ENCODE data around the gene SEMA3A. TPM values are rescaled to one million over a fixed set of nuclear protein-coding genes. Genes with fewer than 3 reads are reported as not detected.
A peak's percentile ranks its signal among the peaks of the same experiment; 100 is the strongest.

The SEMA3A gene
- total RNA-seq, 1 experiment from 2014 or later, result 43.3 TPM

DNA sequence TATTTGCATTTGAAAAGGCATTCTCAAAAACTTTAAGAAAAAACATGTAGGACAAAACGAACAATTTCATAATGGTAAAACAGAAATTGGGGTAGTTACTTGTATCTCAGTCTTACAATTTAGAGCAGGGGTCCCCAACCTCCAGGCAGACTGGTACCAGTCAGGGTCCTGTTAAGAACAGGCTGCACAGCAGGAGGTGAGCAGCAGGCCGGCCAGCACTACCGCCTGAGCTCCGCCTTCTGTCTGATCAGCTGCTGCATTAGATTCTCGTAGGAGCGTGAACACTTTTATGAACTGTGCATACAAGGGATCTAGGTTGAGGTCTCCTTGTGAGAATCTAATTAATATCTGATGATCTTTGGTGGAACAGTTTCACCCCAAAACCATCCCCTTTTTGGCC, 77.3 kb downstream of the SEMA3A start:
- ATAC-seq, result no peak
- no TSS peak for BruUV-seq (replicated peaks)
- Histone ChIP-seq H3K4me3 (ENCODE audit: low read depth in 2 of 2, low read length in 2 of 2) (no peak overlapping the region), H3K4me1 (ENCODE audit: control insufficient read depth, insufficient read depth, low read length) (peaks cover 14% of the 10 kb centered on the region), H3K9me3 (ENCODE audit: control insufficient read depth, insufficient read depth, low read depth, low read length) (no peaks in the 10 kb centered on the region), H3K27ac (ENCODE audit: low read length) (no peak overlapping the region), H3K27me3 (ENCODE audit: control insufficient read depth, insufficient read depth, low read length) (no peaks in the 10 kb centered on the region), H3K36me3 (ENCODE audit: control insufficient read depth, insufficient read depth, low read length) (no peaks in the 10 kb centered on the region)
- intact Hi-C loops (cut with micrococcal nuclease; ENCODE audit: unreplicated experiment), result no loop called here
- in situ Hi-C loops (cut with HindIII; ENCODE audit: low pct_unique_long_range_greater_than_20kb, low sequenced_read_pairs), result no loop called here
- POLR2A ChIA-PET, result no interaction called here
- CTCF ChIA-PET, result no interaction called here
- DNase-seq (ENCODE audit: low read depth, low spot score), result no peak
- TF ChIP-seq CTCF (IDR thresholded peaks at IDR 0.05) (no peak), SIN3A (IDR thresholded peaks at IDR 0.05; ENCODE audit: borderline replicate concordance, insufficient read depth, low read depth, low read length) (no peak), REST (IDR thresholded peaks at IDR 0.05; ENCODE audit: insufficient read depth in 1 of 2, low read depth in 2 of 2, low read length in 1 of 2) (no peak), TCF7L2 (IDR thresholded peaks at IDR 0.05; ENCODE audit: low read depth, low read length) (no peak)

DNA sequence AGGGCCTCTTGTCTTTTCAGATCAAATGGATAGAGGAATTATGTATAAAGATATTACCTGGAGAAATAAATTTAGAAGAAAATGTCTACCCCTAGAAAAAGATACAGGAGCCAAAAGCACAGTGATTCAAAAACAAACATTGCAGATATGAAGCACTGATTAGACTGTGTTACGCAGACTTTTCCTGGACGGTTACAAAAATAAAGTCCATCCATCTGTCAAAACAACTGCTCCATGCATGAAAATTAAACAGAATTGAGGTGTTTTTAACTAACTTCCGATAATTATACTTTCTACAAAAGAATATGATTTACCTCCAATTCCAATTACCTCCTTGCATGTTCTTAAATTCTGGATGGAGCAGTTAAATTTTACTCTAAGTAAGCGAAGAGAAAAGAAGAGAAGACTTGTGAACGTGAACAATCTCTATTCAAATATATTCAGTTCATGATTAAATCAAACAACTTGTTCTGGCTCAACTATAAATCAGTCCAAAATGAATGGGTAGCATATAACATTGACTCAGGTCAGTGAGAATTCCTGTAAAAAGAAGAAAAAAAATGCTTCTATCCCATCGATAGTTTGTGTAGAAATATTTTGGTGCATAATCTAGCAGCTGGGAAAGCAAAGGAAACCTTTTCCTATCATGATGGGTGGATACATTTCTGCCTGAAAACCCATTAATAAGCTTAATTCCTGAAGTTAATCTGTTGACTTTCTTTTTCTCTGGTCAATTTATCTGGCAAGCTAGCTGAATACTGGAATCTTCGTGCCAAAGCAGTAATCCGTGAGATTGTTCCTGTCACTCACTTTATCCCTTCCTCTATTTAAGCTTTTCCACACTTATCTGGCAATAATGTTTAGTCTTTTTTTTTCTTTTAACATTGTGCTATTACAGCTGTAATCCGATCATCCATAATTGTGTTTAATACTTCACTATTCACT, 80.4 kb downstream of the SEMA3A start:
- in situ Hi-C loops (cut with HindIII; ENCODE audit: low pct_unique_long_range_greater_than_20kb, low sequenced_read_pairs) (no loop called here), intact Hi-C loops (cut with micrococcal nuclease; ENCODE audit: unreplicated experiment) (no loop called here)
- no peaks in the 10 kb centered on the region; the same call in 1 of the 2 replicates for H3K36me3 ChIP-seq (ENCODE audit: control insufficient read depth, insufficient read depth, low read length)
- H3K4me1 ChIP-seq (ENCODE audit: control insufficient read depth, insufficient read depth, low read length), result peaks cover 14% of the 10 kb centered on the region
- DNase-seq (ENCODE audit: low read depth, low spot score), result no peak
- H3K4me3 ChIP-seq (ENCODE audit: low read depth in 2 of 2, low read length in 2 of 2), result no peak overlapping the region
- ATAC-seq, result no peak
- POLR2A ChIA-PET, result interaction anchor here (0.8 kb wide), 1 partner anchor 10 kb away, joined by 3 read pairs; no protein-coding TSS in a partner anchor
- CTCF ChIA-PET, result no interaction called here
- no peaks in the 10 kb centered on the region for H3K9me3 ChIP-seq (ENCODE audit: control insufficient read depth, insufficient read depth, low read depth, low read length)
- H3K27me3 ChIP-seq (ENCODE audit: control insufficient read depth, insufficient read depth, low read length), result no peaks in the 10 kb centered on the region
- no peak for TF ChIP-seq POLR2AphosphoS5 (IDR thresholded peaks at IDR 0.05; ENCODE audit: low read depth, low read length)
- TF ChIP-seq TCF7L2 (IDR thresholded peaks at IDR 0.05; ENCODE audit: low read depth, low read length), result no peak
- no peak for TF ChIP-seq REST (IDR thresholded peaks at IDR 0.05; ENCODE audit: insufficient read depth in 1 of 2, low read depth in 2 of 2, low read length in 1 of 2)
- TF ChIP-seq SIN3A (IDR thresholded peaks at IDR 0.05; ENCODE audit: borderline replicate concordance, insufficient read depth, low read depth, low read length), result no peak
- no peak for TF ChIP-seq CTCF (IDR thresholded peaks at IDR 0.05)
- BruUV-seq (replicated peaks), result no TSS peak
- peak overlapping the region; percentile 68; the same call in 1 of the 2 replicates for H3K27ac ChIP-seq (ENCODE audit: low read length)

All from Panc1 (cell line).